NCI-H2029 treated with DMSO at 0.1 percent for 48 hours (cell line): ENCODE data around the gene SLC41A3.
A peak's percentile ranks its signal among the peaks of the same experiment; 100 is the strongest.
"Not testable (repeated sequence)": the region's sequence is repeated elsewhere in the genome, so short reads cannot be mapped to it uniquely, and the experiment has no call there.

Experiments used
- DNase-seq: peaks from one replicate; lab custom pipeline; 2025; lab: John Stamatoyannopoulos, UW

SLC41A3 gene

GRCh38 chr3:125990253-125990970, 93.5 kb downstream of the SLC41A3 start:
- peak; percentile 6 for DNase-seq

GRCh38 chr3:125984951-125985350, 99.0 kb downstream of the SLC41A3 start:
- not testable (repeated sequence) for DNase-seq

GRCh38 chr3:125977104-125977503, 106.8 kb downstream of the SLC41A3 start:
- DNase-seq = not testable (repeated sequence)

- DNase-seq = not testable (repeated sequence)
Measured at GRCh38 chr3:125976003-125976390, 107.9 kb downstream of the SLC41A3 start.

GRCh38 chr3:125975245-125976002, 108.5 kb downstream of the SLC41A3 start:
- not testable (repeated sequence) for DNase-seq

GRCh38 chr3:125971997-125972944, 111.7 kb downstream of the SLC41A3 start:
- peak; percentile 31 for DNase-seq

- DNase-seq = not testable (repeated sequence)
Measured at GRCh38 chr3:125968701-125969592, 115.0 kb downstream of the SLC41A3 start, which contains the start of gene ROPN1B. Gene ROPN1B, plus strand, starts transcription at chr3:125969178. Its CDS starts 2,877 bp downstream, at chr3:125972055.

GRCh38 chr3:125968121-125968520, 115.8 kb downstream of the SLC41A3 start:
- DNase-seq = not testable (repeated sequence)

- DNase-seq = peak; percentile 74
Measured at GRCh38 chr3:125967156-125967555, 116.8 kb downstream of the SLC41A3 start.

- no peak for DNase-seq
Measured at GRCh38 chr3:125965505-125965904, 118.4 kb downstream of the SLC41A3 start.

GRCh38 chr3:125963834-125964233, 120.1 kb downstream of the SLC41A3 start:
- DNase-seq = not testable (repeated sequence)

- no peak for DNase-seq
Measured at GRCh38 chr3:125961289-125961589, 122.7 kb downstream of the SLC41A3 start.

- DNase-seq = no peak
Measured at GRCh38 chr3:125960456-125961288, 123.3 kb downstream of the SLC41A3 start.

GRCh38 chr3:125960066-125960424, 123.9 kb downstream of the SLC41A3 start:
- no peak for DNase-seq

- no peak for DNase-seq
Measured at GRCh38 chr3:125959317-125960065, 124.4 kb downstream of the SLC41A3 start.

- DNase-seq = no peak
Measured at GRCh38 chr3:125958511-125959316, 125.2 kb downstream of the SLC41A3 start.

- DNase-seq = no peak
Measured at GRCh38 chr3:125957674-125958510, 126.0 kb downstream of the SLC41A3 start.

- DNase-seq = not testable (repeated sequence)
Measured at GRCh38 chr3:125957020-125957419, 126.9 kb downstream of the SLC41A3 start.
